GM12872 (cell line): ENCODE measurements around the gene LTO1.

Experiments used
- TF ChIP-seq, protein P1 (sequence below): IDR thresholded peaks from 3 replicates; pipeline ENCODE4 v1.5.1; 2011; ENCODE audit warnings: low read depth, mild to moderate bottlenecking, low read length, moderate library complexity; ENCODE audit not compliant: insufficient read depth

LTO1 gene

DNA sequence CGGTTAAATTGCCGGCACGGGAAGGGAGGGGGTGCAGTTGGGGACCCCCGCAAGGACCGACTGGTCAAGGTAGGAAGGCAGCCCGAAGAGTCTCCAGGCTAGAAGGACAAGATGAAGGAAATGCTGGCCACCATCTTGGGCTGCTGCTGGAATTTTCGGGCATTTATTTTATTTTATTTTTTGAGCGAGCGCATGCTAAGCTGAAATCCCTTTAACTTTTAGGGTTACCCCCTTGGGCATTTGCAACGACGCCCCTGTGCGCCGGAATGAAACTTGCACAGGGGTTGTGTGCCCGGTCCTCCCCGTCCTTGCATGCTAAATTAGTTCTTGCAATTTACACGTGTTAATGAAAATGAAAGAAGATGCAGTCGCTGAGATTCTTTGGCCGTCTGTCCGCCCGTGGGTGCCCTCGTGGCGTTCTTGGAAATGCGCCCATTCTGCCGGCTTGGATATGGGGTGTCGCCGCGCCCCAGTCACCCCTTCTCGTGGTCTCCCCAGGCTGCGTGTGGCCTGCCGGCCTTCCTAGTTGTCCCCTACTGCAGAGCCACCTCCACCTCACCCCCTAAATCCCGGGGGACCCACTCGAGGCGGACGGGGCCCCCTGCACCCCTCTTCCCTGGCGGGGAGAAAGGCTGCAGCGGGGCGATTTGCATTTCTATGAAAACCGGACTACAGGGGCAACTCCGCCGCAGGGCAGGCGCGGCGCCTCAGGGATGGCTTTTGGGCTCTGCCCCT is 34.7 kb downstream of the LTO1 start:
- TF ChIP-seq, protein P1, sequence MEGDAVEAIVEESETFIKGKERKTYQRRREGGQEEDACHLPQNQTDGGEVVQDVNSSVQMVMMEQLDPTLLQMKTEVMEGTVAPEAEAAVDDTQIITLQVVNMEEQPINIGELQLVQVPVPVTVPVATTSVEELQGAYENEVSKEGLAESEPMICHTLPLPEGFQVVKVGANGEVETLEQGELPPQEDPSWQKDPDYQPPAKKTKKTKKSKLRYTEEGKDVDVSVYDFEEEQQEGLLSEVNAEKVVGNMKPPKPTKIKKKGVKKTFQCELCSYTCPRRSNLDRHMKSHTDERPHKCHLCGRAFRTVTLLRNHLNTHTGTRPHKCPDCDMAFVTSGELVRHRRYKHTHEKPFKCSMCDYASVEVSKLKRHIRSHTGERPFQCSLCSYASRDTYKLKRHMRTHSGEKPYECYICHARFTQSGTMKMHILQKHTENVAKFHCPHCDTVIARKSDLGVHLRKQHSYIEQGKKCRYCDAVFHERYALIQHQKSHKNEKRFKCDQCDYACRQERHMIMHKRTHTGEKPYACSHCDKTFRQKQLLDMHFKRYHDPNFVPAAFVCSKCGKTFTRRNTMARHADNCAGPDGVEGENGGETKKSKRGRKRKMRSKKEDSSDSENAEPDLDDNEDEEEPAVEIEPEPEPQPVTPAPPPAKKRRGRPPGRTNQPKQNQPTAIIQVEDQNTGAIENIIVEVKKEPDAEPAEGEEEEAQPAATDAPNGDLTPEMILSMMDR: no peak

DNA sequence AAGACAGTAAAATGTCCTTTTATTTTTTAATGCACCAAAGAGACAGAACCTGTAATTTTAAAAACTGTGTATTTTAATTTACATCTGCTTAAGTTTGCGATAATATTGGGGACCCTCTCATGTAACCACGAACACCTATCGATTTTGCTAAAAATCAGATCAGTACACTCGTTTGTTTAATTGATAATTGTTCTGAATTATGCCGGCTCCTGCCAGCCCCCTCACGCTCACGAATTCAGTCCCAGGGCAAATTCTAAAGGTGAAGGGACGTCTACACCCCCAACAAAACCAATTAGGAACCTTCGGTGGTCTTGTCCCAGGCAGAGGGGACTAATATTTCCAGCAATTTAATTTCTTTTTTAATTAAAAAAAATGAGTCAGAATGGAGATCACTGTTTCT is 35.3 kb downstream of the LTO1 start:
- TF ChIP-seq, protein P1: no peak

DNA sequence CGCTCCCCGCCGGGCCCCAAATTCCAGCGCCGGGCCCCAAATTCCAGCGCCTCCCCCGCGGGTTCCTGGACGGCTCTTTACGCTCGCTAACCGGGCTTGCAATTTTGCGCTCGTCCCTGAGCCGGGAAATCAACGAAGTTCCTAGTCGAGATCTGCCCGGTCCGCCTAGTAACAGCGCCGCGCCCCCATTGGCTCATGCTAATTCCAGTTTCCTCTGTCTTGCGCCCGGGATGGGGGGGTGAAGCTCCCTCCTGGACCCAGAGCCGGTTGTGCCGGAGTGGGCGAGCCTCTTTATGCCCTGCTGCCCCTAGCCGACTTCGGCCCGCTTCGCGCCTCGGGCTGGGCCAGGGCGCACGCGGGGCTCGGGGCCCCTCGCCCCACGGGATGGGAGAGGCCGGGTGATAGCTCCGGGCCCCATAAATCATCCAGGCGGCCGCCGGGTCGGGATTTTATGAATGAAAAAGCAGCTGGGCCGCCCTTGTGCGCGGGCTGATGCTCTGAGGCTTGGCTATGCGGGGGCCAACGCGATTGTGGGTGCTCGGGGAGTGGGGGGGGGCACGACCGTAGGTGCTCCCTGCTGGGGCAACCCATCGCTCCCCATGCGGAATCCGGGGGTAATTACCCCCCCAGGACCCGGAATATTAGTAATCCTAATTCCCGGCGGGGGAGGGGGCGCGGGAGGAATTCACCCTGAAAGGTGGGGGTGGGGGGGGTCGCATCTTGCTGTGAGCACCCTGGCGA is 36.0 kb downstream of the LTO1 start:
- TF ChIP-seq, protein P1: no peak

DNA sequence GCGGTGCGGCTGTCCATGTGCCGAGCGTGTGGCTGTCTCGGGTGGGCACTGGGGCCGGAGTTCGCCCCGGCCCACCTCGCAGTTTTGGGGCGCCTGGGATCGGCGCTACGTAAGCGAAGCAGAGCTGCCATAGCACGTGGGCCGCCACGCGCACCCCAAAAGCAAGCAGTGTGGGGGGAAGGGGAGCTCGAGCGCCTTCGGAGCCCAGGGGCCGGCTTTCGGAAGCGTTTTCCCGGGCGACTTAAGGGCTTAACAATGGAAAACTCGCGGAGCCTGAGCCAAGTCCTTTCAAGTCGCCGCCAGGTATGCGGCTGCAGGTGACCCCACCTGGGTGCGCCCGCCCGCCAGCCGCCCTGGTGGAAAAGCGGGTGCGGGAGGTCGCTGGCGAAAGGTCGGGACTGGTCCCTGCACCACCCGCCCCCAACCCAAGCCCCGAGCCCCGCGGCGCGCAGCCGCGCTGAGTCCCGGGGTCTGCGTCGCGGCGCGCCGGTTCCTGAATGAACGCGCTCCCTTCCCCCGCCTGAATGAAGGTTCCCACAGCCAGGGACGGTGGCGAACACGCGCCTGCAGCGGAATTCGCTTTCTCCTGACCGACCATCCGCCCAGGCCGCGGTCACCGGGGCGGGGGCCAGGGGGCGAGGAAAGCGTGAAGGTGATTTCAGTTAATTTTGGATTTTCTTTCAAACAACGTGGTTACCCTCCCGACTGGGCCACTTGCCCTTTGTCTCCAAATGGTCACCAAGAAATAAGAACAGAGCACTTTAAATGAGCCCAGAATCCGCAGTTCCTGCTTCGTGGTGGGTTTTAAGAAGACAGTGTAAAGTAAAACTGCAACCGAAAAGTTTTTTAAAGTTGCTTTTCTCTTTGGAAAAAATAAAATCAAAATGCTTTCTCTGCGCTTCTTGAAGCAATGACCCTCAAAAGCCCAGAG is 36.9 kb downstream of the LTO1 start:
- TF ChIP-seq, protein P1: no peak

DNA sequence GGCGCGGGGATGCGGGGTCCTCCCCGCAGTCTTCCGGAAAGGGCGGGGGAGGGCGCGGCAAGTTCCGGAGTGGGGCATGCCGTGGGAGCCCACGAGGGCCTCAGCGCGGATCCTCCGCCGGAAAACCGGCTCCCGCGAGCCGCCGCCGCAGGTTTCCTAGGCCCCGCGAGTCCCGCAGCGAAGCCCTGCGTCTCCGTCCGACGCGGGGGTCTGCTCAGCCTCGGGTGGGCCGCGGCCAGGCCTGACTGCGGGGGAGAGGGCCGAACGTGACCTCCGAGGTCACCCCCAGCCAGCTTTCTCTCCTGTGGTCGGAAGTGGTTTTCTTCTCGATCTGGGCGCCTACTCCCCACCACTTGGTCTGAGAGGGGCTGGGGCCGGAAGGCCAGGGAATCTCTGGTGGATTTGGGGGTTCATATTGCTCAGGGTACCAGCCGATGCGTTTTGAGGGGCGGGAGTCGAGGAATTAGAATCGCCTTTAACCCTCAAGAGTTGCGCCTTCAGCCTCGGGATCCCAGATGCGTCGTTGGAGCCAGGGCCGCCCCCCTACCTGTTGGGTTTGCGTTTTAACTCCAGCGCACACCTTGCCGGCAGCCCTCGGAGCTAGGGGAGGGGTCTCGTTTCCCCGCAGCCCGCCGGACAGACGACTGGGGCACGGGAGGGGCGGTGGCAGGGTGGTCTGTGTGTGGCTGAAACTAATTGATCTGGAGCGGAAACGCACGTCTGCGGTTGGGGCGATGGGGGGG is 37.8 kb downstream of the LTO1 start:
- TF ChIP-seq, protein P1: no peak

DNA sequence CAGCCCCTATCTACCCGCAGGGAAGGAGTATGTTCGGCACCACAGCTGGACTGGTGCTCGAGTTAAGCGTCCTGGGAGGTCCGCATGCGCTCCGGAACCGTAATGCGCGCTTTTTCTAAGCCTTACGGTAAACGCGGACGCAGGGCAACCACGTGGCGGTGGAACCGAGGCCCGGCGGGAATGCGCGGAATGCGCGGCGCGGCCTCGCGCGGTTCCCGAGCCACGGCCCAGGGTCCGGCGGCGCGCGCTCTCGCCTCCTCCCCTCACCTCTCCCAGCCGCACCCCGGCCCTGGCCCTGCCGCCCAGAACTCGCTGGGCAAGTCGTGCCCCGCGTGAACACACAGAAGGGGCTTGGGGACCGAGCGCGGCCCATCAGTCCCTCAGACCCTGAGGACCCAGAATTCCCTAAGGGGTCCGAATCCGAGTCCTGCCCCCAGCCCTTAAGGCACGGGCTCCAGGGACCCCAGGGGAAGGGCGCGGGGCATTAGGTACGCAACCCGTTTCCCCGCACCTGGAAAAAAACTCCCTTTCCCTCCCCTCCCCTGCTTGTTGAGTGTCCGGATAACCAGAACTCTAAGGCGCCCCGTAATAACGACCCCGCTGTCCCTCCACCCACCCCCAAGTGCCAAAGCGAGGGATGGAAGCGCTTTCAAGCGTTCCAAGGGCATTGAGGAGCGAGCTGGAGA is 38.5 kb downstream of the LTO1 start:
- TF ChIP-seq, protein P1: no peak
